Measurements from ENCODE around the gene LFNG.
A peak's percentile ranks its signal among the peaks of the same experiment; 100 is the strongest.

LFNG gene

DNA sequence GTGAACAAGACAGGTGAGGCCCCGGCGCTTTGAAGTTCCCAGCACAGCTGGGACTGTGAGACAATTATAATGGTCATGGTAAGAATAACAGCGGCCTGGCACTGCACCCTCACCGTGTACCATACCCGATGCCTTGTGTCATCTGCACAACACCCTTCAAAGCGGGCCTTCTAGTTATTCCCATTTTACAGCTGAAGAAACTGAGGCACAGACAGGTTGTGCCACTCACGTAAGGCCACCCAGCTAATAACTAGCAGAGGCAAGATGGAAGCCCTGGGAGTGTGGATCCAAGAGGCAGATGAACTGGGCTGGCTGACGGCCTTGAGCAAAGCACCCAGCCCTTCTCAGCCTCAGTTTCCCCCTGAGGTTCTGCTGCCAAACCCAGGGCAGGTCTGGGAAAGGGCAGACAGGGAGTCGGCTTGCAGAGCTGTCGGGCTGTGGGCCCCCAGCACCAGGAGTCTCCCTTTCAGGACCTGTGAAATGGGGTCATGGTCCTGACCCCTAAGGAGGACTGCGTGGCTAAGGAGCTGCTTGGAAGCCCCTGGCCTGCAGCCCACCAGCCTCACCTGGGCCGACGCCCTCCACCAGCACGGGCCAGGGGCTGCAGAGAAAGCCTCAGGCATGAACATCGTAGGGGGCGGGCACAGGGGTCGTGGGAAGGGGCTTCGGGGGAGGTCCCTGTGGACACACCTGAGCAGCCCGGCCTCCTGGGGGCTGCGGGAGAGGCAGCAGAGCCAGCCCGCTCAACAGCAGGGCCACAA lies 15.3 kb upstream of the LFNG start:
- no peak for DNase-seq

DNA sequence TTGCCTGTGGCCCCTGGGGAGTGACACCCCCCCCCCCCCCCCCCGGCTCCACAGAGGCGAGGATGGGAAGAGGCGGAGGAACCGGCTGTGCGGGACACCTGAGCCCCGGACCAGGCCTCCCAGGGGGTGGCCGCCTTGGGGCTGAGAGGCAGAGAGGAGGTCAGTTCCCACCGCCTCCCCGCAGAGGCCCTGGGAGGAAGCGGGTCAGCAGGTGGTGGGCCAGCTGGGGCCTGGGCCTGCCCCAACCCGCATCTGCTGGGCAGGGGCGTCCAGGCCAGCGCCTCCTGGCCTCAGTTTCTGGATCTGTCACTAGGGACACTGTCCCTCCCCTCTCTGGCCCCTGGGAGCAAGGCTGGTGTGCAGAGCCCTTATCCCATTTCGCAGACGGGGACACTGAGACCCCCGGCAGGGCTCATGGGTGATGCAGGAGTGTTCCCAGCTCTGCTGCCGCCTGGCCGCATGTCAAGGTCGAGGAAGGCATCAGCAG lies 14.6 kb upstream of the LFNG start:
- DNase-seq: no peak

DNA sequence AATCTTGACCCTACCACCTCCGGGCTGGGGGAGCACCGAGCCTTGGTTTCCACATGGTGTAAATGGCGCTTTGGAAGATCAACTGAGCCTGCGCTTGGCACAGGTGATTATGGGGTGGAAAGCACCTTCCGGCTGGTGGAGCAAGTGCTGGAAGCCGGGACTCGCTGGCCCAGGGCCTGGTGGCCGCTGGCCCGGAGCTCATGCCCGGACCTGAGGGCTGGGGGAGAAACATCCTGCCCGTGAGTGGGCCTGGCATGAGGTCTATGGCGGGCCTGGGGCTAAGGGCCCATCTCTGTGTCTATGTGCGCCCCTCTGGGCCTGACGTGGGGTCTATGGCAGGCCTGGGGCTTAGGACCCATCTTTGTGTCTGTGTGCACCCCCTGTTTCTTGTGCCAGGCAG lies 14.2 kb upstream of the LFNG start:
- DNase-seq: no peak

DNA sequence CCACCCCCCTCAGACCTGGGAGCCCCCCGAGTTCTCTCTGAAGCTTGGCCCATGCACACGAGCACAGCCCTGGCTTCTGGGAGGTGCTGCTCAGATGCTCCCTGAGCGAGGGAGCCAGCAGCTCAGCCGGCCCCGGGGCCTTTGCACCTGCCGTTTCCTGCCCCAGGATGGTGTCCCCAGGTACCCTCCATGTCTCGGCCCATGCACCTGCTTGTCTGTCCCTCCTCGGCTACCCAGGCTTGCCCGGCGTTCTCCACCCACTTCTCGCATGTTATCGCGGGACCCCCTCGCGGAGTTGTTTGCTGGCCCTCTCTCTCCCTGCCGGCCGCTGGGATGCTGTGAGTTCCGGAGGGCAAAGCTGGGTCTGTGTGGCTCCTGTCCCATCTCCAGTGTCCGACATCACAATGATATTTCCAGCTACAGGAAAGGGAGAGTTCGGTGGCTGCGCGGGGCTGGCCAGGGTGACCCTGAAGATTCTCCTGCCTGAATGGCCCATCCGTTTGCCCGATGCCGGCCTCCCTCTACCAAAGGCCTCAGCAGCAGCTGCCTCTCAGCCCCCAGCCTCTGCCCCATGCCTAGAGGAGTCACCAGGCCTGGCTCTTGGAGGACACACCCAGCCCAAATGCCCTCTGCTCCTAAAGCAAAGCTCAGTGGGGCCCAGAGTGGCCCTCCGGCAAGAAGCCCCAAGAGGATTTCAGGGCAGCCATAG lies 12.2 kb upstream of the LFNG start:
- no peak for DNase-seq

DNA sequence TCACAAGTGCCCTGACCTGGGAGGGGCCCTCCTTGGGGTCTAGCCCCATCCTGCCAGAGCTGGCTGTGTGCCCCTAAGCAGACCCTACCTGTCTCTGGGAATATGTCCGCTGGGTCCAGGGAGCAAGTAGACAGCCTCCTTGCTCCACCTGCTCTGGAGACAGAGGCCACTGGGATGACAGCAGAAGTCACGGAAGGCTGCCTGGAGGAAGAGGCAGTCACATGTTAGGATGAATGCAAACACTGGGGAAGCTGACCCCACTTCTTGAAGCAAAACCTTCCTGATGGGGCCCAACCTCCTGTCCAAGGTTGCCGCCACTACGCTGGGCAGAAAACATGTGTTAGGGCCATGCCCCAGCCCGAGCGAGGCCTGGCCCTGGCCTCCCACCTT lies 11.7 kb upstream of the LFNG start:
- no peak for DNase-seq

DNA sequence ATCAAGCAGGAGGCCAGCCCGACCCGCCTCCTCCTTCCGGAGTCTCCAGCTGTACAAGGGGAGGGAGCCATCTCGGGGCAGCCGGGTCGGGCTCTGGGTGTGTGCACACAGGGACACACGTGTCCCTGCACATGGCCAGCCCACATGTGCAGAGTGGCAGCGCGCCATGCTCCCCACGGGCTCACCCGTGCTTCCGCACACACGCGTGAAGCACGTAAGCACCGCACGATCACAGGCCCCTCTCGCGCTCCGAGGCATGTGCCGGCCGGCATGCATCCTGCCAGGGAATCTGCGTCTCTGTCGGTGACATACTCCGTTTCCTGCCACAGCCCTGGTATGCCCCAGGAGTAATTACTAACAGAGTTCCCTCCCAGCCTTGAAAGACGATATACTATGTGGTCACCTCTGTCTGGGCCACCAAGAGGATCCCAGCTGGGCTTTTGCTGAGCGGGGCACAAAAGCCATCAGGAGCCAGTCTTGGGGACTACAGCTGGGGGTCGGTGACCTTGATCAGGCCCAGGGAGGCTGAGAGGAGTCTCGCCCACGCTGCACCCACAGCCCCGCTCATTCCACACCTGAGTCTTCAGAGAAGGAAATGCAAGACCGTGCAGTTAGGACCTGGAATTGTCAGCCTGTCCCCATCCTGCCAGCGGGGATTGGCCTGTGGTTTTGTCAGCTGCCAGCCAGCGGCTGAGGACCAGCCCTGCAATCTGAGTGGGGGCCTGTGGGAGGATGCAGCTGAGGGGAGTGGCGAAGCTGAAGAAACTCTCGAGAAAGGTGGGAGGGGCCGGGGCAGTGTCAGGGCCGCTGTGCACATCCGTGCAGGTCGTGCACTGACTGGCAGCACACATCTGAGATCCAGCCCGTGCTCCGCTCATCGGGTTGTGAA lies 11.0 kb upstream of the LFNG start:
- no peak for DNase-seq

DNA sequence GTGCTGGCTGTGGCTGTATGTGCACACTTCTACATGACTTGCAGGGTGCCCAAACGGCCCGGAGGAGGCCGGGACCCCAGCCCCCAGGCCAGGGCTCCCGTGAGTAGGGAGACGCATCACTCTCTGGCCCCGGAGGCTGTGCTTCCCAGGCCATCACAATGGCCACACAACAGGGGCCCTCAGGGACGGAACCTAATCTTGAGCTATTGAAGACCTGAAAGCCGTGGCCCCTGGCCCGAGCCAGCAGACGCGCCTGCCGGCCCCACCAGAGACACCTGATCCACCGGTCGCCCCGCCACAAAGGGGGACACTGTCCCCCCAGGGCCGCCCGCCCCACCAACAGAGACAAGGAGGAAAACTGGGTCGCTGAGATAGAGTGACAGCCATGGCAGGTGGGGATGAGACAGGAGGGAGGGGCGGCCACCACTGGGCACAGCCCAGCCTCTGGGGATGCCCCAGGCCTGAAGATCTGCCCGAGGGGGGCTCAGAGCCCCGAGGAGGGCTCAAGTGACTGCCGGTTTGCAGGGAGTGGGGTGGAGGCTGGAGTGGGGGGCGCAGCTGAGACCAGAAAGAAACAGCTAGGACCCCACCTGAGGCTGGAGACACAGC lies 10.2 kb upstream of the LFNG start:
- DNase-seq: no peak

DNA sequence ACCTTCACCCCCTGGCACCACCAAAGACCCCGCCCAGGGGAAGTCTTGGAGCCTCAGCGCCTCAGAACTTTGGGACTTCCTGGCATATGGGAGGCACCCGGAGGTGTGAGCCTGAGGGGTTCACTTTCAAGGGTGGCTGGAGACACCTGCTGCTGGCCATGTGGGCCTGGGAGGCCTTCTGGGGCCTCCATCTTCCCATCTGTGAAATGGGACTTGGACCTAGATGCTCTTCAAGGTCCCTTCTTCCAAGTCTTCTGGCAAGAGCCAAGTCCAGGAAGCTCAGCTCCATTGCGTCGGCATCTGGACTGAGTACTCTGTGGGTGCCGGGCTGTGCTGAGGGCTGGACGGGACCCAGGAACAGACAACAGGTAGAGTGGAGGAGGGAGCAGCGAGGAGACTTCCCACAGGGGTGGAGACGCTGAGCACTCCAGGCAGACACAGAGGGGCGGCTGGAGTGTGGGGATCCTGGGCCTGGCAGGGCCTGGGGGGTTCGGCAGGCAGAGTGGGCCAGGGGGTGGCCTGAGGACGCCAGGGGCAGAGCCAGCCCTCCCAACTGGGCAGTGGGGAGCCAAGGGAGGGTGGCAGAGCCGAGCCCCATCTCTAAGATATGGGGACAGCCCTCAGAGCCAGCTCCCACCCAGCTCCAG lies 9.3 kb upstream of the LFNG start:
- DNase-seq: no peak

DNA sequence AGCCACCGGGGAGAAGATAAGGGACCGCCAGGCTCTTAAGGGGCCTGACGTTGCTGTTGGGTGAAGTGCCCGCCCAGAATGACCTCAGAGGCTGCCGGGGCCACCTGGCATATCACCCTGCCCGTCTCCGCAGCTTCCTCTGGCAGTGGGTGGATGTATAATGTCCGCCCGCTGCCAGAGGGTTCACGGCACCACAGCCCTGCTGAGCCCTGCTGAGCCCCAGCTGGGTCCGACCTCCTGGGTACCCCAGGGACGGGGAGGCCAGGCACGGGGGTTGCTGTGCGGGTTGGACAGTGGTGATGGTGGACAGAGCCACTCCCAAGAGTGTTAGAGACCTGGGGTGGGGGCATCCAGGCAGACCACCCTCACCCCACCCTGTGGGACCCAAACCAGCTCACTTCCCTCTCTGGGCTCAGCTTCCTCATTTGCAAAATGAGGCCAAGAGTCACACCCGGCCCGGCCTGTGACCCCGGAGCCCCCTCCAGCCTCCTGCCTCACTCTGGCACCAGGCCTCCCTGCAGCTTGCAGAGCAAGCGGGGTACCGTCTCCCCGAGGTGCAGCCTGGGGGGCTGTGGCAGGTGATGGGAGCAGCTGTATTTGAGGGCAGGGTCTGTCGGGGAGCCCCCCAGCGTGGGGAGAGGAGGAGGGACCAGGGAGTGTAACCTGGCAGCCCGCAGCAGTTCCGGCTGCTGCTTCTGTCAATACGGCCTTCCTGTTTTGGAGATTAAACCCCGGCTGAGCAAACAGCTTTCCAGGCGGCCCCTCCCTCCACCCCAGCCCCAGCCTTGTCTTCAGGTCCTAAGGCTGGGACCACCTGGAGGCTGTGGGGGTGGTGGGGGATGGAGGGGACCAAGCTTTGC lies 8.4 kb upstream of the LFNG start:
- no peak for DNase-seq

DNA sequence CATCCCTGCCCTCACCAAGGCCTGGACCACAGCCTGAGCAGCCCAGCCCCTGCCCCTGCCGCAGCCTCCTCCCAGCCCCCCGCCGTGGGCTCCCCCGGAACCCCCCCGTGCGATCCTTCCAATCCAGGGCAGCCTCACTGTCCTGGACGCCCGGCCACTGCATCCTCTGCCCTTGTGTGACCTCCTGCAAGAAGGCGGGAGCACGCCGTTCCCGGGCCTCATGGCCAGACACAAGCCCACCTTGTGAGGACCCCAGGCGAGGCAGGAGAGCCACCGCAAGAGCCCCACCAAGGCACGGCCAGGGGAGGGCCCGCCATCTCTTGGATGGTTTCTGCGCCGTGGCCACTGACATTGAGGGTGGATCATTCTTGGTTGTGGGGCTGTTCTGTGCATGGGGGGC lies 7.8 kb upstream of the LFNG start:
- DNase-seq: no peak

DNA sequence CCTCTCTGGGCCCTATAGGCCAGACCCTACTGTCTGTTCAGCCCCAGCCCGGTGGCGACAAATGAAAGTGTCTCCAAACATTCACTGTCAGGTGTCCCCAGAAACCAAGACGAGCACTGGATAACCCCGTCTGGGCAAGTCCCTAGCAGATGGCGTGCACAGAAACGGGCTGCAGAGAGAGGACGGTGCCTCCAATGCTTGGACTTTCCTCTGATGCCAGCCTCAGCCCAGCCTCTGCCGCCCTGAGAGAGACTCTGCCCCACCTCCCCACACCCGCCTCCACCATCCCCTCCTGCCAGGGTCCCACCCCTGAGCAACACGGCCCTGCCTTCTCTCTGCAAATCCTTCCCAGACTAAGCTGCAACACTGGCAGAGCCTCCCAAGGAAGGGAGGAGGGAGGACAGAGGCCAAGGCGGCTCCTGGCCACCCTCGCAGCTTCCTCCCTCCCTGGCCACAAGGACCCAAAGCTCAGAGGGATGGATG lies 7.4 kb upstream of the LFNG start:
- DNase-seq: no peak

DNA sequence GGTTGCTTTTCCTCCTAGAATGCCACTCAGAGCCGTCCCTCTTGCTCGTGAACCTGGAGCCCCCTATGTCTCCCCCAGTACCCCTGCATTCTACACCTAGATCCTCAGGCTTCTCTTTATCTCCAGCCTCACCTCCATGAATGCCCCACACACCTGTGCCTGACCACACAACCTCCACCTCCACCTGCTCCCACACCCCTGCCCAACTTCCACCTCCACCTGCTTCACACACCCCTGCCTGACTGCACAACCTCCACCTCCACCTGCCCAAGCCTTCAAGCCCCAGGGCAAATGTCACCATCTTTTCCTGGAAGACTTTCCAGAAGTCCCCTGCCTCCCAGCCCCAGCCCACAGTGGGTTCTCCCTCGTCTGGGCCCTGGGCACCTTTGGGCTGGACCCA lies 6.9 kb upstream of the LFNG start:
- no peak for DNase-seq

DNA sequence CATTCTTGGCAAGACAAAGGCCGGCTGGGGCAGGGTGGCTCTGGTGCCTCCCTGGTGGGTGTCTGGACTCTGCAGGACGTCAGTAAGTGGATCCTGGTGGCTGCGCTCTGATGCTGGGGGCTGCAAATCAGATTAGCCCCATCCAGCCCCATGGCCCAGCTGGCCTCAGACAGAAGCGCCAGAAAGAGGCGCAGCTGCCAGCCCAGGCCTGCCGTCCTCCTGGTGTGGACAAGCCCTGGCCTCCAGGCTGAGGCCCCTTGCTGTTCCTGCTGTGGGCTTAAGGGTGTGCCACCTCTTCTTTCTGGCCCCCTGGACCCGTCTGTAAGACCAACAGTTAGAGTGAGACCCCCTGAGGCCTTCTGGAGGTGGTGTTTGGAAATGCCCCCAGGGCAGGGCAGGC lies 5.9 kb upstream of the LFNG start:
- DNase-seq: no peak

DNA sequence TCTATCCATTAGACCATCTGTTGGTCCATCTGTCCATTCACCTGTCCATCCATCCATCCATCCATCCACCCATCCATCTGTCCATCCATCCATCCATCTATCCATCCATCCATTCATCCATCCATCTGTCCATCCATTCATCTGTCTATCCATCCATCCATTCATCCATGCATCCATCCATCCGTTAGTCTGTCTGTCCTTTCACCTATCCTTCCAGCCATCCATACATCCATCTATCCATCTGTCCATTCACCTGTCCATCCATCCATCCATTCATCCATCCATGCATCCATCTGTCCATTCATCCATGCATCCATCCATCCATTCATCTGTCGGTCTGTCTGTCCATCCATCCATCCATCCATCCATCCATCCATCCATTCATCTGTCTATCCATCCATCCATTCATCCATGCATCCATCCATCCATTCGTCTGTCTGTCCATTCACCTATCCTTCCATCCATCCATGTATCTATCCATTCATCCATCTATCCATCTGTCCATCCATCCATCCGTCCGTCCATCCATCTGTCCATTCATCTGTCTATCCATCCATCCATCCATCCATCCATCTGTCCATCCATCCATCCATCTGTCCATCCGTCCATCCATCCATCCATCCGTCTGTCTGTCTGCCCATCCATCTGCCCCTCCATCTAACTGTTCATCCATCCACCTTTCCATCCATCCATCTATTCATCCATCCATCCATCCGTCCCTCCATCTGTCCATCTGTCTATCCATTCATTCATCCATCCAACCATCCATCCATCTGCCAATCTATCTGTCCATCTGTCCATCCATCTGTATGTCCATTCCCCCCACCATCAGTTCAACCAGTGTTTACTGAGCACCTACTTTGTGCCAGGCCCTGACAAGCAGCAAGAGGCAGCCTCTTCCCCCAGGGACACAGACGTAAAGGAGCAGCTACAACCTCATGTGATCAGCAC lies 4.8 kb upstream of the LFNG start:
- no peak for DNase-seq

DNA sequence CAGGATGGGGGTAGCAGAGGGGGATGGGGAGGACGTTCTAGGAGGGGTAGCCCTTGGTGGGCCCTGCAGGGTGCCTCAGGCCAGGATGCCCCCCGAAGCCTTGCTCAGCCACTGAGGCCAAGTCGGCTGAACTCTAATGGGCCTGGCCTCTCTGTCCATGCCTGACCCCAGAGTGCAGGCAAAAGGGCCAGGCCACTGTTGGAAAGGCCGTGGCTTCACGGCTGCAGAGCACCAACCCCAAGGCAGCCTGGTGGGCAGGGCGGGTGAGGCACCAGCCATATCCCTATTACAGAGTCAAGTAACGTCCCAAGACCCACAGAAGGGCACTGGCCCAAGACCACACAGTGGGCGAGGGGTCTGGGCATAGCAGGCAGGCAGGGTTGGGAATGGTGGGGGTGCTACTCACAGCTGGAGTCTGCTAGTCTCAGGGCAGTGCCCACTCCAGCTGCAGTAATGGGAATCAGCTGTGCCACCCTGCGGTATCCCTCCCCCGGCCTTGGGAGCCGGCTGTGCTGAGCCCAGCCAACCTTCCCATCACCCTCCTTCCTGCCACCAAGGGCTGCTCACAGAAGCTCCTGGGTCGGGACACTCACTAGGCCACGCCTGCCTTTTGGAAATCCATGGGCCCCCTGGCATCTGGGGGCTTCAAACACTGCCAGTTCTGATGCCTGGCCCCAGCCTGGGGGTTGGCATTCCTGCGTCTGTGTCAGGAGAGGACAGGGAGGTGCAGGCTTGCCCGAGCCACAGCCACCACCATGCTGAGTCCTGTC lies 4.0 kb upstream of the LFNG start:
- DNase-seq: no peak

DNA sequence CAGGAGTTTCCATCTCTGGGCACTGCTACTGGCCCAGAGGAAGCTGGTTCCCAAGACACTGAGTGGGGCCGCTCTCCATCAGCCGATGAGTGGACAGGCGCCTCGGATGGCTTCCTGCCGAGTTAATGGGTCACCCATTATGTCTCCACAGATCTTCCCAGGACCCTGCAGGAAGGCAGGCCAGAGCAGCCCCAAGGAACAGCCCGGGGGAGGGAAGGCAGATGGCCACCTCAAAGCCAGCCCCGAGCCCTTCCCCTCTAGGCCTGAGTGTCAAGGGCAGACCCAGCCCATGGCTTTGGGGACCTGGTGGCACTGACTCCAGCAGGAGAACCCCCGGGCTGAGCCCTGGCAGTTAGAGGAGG lies 3.4 kb upstream of the LFNG start:
- DNase-seq: no peak

DNA sequence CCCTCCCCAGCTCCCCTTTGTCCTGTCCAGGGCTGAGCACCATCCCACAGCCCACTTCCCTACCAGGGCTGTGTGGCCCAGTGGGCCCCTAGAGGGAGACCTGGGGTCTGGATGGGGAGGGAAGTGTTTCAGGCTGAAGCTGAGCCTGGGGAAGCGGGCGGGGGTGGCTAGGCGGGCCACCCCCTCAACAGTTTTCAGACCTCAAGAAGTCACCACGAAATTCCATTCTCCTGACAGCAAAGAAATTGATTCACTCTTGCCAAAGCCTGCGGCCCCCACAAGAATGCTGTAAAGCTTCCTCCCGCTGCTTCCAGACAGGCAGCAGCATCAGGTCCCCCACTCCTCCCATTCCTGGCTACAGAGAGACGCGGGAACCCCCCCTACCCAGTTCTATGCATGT lies 2.5 kb upstream of the LFNG start:
- peak; percentile 49 to 52 for DNase-seq

DNA sequence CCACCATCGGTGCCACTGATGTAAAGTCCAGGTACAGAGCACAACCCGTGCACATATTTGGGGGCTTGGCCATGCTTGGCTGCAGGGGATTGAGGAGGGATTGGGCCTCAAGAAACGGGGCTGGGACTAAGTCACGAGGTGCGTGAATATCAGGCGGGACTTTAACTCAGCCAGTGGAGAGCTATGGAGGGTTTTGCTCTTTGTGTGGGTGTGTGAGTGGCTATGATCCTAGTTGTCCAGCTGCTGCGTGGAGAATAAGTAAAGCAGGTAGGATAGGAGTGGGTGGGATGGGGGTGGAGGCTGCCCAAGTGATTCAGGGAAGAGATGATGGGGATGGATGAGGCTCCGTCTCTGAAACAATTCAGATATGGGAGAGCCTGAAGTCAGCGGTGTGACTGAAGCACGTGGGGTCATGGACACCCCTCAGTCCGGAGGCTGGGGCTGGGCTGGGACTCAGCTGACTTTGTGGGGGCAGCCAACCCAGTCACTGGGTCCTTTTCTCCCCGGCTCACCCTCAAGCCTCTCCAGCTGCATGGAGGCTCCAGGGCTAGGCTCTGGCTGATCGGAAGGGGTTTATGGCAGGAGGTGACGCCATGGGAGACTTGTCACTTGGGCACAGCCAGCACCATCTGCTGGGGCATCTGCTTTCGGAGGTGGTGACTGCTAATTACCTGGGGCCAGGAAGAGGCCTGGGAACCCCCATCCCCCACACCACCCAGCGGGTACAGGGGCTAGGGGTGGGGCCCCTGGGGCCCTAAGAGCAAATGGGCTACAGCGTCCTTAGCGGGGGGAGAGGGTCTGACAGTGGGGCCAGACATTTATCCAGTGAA lies 1.7 kb upstream of the LFNG start:
- DNase-seq: no peak

DNA sequence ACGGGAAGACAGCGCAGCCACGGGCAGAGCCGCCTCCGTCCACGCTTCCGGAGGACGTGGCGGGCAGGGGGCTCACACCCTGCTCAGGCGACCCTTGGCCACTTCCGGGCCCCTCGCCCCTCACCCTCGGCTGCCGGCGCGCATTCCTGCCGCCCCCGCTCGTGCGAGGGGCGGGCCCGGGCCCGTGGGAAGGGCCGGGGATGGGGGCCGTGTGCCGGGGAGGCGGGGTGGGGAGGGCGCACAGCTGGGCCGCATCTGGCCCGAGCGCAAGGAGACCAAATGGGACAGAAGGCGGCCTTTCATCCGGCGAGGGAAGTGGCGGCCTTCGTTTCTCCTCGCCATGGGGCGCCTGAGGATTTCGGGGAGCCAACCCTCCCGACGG lies 846 bp upstream of the LFNG start:
- DNase-seq: no peak

Measured in SW 1271 (cell line).